HUES6 (cell line): ENCODE measurements around the gene KCNK15.

Experiments used
- H3K27ac ChIP-seq: 2 replicates; pipeline ENCODE4 v1.7.0; 2013; ENCODE audit warnings: low read depth, mild to moderate bottlenecking, low read length, inconsistent platforms
- H3K27me3 ChIP-seq: 2 replicates; pipeline ENCODE4 v1.6.1; 2013; ENCODE audit warnings: low read length; ENCODE audit not compliant: control insufficient read depth, insufficient read depth
- H3K36me3 ChIP-seq: 2 replicates; pipeline ENCODE4 v1.6.1; 2013; ENCODE audit warnings: low read length; ENCODE audit not compliant: control insufficient read depth, insufficient read depth
- H3K4me1 ChIP-seq: 2 replicates; pipeline ENCODE4 v1.6.1; 2013; ENCODE audit warnings: low read length; ENCODE audit not compliant: control insufficient read depth, insufficient read depth
- H3K4me3 ChIP-seq: 2 replicates; pipeline ENCODE4 v1.5.1; 2013; ENCODE audit warnings: low read depth, low read length
- H3K9ac ChIP-seq: one replicate; pipeline ENCODE4 v1.6.1; 2013; ENCODE audit warnings: mild to moderate bottlenecking, low read length
- H3K9me3 ChIP-seq: 2 replicates; pipeline ENCODE4 v1.6.1; 2013; ENCODE audit warnings: low read depth, low read length; ENCODE audit not compliant: control insufficient read depth, insufficient read depth

The KCNK15 gene

DNA sequence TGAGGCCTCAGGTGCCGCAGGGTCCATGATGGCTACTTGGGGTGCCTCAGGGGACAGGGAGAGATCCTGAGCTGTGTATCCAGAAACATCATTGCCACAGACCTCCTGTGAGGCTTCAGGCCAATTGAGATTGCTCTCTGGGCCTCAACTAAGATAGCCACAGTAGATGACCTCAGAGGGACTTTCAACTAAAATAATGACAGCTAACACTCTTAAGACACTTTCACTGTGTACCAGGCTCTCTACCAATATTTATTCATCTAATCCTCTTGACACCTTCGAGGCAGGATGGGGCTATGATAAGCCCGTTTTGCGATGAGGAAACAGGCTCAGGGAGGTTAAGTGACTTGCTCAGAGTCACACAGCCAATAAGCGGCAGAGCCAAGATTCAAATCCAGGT, 54.0 kb downstream of the KCNK15 start:
- no peak overlapping the region for H3K27ac ChIP-seq
- no peak overlapping the region for H3K9ac ChIP-seq
- H3K27me3 ChIP-seq, result no peaks in the 10 kb centered on the region
- H3K4me3 ChIP-seq, result no peak overlapping the region
- H3K36me3 ChIP-seq, result no peaks in the 10 kb centered on the region
- H3K9me3 ChIP-seq, result no peaks in the 10 kb centered on the region
- peaks cover 10% of the 10 kb centered on the region for H3K4me1 ChIP-seq

DNA sequence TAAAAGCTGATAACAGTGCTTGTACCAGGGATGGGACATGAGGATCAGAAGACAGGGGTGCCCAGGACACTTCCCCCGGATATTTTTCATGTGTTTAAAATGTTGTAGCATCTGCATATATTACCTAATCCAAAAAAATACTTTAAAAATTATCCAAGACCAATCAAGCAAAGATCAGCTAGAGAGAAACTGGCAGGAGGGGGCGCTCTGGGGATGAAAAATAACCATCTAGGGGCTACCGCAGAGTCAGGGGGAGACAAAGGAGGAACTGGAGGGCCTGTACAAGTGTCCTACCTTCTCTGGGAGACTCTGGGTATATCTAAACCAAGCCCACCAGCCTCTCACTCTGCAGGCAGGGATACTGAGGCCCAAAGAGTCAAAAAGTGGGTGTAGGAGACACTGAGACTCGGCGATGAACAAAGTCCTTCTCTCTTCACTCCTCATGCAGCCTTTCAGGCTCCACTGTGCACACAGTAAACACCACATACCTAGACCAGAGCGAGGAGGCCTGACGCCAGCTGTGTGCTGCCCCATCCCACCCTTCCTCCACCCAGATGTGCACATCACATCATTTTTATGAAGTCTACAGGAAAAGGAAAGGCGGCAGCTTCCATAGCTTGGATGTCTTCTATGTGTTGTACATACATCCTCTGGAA, 54.9 kb downstream of the KCNK15 start:
- no peak overlapping the region for H3K4me3 ChIP-seq
- H3K36me3 ChIP-seq, result no peaks in the 10 kb centered on the region
- H3K27ac ChIP-seq, result no peak overlapping the region
- no peaks in the 10 kb centered on the region for H3K9me3 ChIP-seq
- H3K4me1 ChIP-seq, result peaks cover 10% of the 10 kb centered on the region
- no peaks in the 10 kb centered on the region for H3K27me3 ChIP-seq
- no peak overlapping the region for H3K9ac ChIP-seq
